Loucy (cell line): ENCODE measurements around the gene NOS1.

Source experiments
- CTCF ChIP-seq: fragments of 200-600 bp; sonication (generic); conservative IDR thresholded peaks from 2 replicates; pipeline ENCODE4 v1.5.1; 2014; ENCODE audit warnings: mild to moderate bottlenecking, antibody characterized with exemption, low read length
- EZH2phosphoT487 ChIP-seq: fragments of 200-600 bp; IDR thresholded peaks from 2 replicates; pipeline ENCODE4 v1.6.1; 2018; ENCODE audit warnings: antibody characterized with exemption, mild to moderate bottlenecking, moderate library complexity, borderline replicate concordance

GRCh38 chr12:117190210-117190781 is 171.1 kb downstream of the NOS1 start, which contains the start of gene FBXO21:
- no peak for TF ChIP-seq EZH2phosphoT487
- TF ChIP-seq CTCF, result no peak
